Measurements from ENCODE around the gene ALPL.

ALPL gene

GRCh38 chr1:21604208-21604957, 95.2 kb downstream of the ALPL start:
- no peak for DNase-seq

- DNase-seq: no peak
These were observed 95.9 kb downstream of the ALPL start for GRCh38 chr1:21605012-21605715.

GRCh38 chr1:21605964-21606705, 96.9 kb downstream of the ALPL start:
- DNase-seq: no peak

- no peak for DNase-seq
These were observed 98.6 kb downstream of the ALPL start for GRCh38 chr1:21607549-21608529.

GRCh38 chr1:21608798-21609197, 99.6 kb downstream of the ALPL start:
- DNase-seq: no peak

GRCh38 chr1:21610027-21610426, 100.8 kb downstream of the ALPL start:
- DNase-seq: no peak

GRCh38 chr1:21610989-21611785, 102.0 kb downstream of the ALPL start:
- no peak for DNase-seq

- no peak for DNase-seq
These were observed 102.8 kb downstream of the ALPL start for GRCh38 chr1:21612057-21612456.

GRCh38 chr1:21613072-21613867, 104.0 kb downstream of the ALPL start:
- DNase-seq: no peak

GRCh38 chr1:21614419-21615115, 105.3 kb downstream of the ALPL start:
- no peak for DNase-seq

GRCh38 chr1:21616372-21616771, 107.1 kb downstream of the ALPL start:
- DNase-seq: no peak

- DNase-seq: no peak
These were observed 108.0 kb downstream of the ALPL start for GRCh38 chr1:21617126-21617738.

GRCh38 chr1:21618059-21618458, 108.8 kb downstream of the ALPL start:
- no peak for DNase-seq

GRCh38 chr1:21618561-21619374, 109.5 kb downstream of the ALPL start:
- no peak for DNase-seq

- DNase-seq: no peak
These were observed 110.2 kb downstream of the ALPL start for GRCh38 chr1:21619375-21619947.

GRCh38 chr1:21620011-21620410, 110.8 kb downstream of the ALPL start:
- DNase-seq: no peak

GRCh38 chr1:21620496-21620895, 111.3 kb downstream of the ALPL start:
- no peak for DNase-seq

- no peak for DNase-seq
These were observed 111.8 kb downstream of the ALPL start for GRCh38 chr1:21621051-21621450.
